ENCODE results near the gene TMEM97. TPM values are rescaled to one million over a fixed set of nuclear protein-coding genes. Genes with fewer than 3 reads are reported as not detected.

TMEM97 gene
- total and polyA plus RNA-seq, 4 donors = 1.5 to 4.1 (median 2.1) TPM

Small RNA genes lying within 50 kb of the gene (microRNA-seq; reads per million reads assigned to microRNA genes)
- 0 to 7.2 reads per million in 2 donors for gene MIR4723

Other genes with a start within 250 kb of the TMEM97 start
- 10 to 100 TPM; 34.5 to 37.2 TPM for gene IFT20, start 16.3 kb downstream of the TMEM97 start, total RNA-seq
- gene IFT20, start 16.3 kb downstream of the TMEM97 start, polyA plus RNA-seq = 10 to 100 TPM; 70.7 to 74.3 TPM
- 10 to 100 TPM; 51.1 to 68.9 TPM for gene TNFAIP1, start 16.6 kb downstream of the TMEM97 start, total RNA-seq
- gene TNFAIP1, start 16.6 kb downstream of the TMEM97 start, polyA plus RNA-seq = 10 to 100 TPM; 11.7 to 16.2 TPM
- gene POLDIP2, start 38.3 kb downstream of the TMEM97 start, total RNA-seq = 10 to 100 TPM; 40.1 to 42.5 TPM
- 10 to 100 TPM; 36.6 to 41.4 TPM for gene POLDIP2, start 38.3 kb downstream of the TMEM97 start, polyA plus RNA-seq
- gene SEBOX, start 46.0 kb downstream of the TMEM97 start, total RNA-seq = not detected
- not detected for gene SEBOX, start 46.0 kb downstream of the TMEM97 start, polyA plus RNA-seq
- 1 to 10 TPM; 1.5 to 2.6 TPM for gene VTN, start 51.1 kb downstream of the TMEM97 start, total RNA-seq
- gene VTN, start 51.1 kb downstream of the TMEM97 start, polyA plus RNA-seq = 1 to 10 TPM in 1 of 2 donors, under 1 TPM in 1; 0.63 to 4.3 TPM
- gene SARM1, start 52.5 kb downstream of the TMEM97 start, total RNA-seq = 10 to 100 TPM; 14.5 to 20.3 TPM
- gene SARM1, start 52.5 kb downstream of the TMEM97 start, polyA plus RNA-seq = 10 to 100 TPM in 1 of 2 donors, 1 to 10 TPM in 1; 4.9 to 10.3 TPM
- 10 to 100 TPM in 1 of 2 donors, 1 to 10 TPM in 1; 6.4 to 16.7 TPM for gene SLC46A1, start 87.0 kb downstream of the TMEM97 start, total RNA-seq
- 10 to 100 TPM in 1 of 2 donors, 1 to 10 TPM in 1; 4.4 to 10.5 TPM for gene SLC46A1, start 87.0 kb downstream of the TMEM97 start, polyA plus RNA-seq
- not detected for gene SLC13A2, start 154.4 kb downstream of the TMEM97 start, total RNA-seq
- 10 to 100 TPM in 1 of 2 donors, not detected in 1; 23.8 TPM for gene SLC13A2, start 154.4 kb downstream of the TMEM97 start, polyA plus RNA-seq
- not detected for gene FOXN1, start 187.1 kb downstream of the TMEM97 start, total RNA-seq
- gene FOXN1, start 187.1 kb downstream of the TMEM97 start, polyA plus RNA-seq = not detected
- gene UNC119, start 233.4 kb downstream of the TMEM97 start, total RNA-seq = 10 to 100 TPM; 17.4 to 25.7 TPM
- gene UNC119, start 233.4 kb downstream of the TMEM97 start, polyA plus RNA-seq = 10 to 100 TPM; 18.7 to 36.6 TPM

All from aorta (tissue), 4 donors.